ENCODE results near the gene KRTAP10-3. TPM values are rescaled to one million over a fixed set of nuclear protein-coding genes. Genes with fewer than 3 reads are reported as not detected.

The KRTAP10-3 gene
- total RNA-seq, 1 donor from 2014 or later: not detected

GRCh38 chr21:44557491-44558328, 885 bp downstream of the KRTAP10-3 start:
- TF ChIP-seq CTCF (IDR thresholded peaks at IDR 0.05; ENCODE audit: borderline replicate concordance): no peak
- H3K4me1 ChIP-seq: no peaks in the 10 kb centered on the region
- H3K9me3 ChIP-seq (replicated peaks): peaks cover 30% of the 10 kb centered on the region
- no peak for DNase-seq
- H3K27me3 ChIP-seq (ENCODE audit: low read depth): peaks cover 49% of the 10 kb centered on the region
- no peak overlapping the region for H3K27ac ChIP-seq (replicated peaks)
- H3K36me3 ChIP-seq: no peaks in the 10 kb centered on the region
- intact Hi-C loops (cut with micrococcal nuclease): no loop called here
- no peak overlapping the region for H3K4me3 ChIP-seq

DNA sequence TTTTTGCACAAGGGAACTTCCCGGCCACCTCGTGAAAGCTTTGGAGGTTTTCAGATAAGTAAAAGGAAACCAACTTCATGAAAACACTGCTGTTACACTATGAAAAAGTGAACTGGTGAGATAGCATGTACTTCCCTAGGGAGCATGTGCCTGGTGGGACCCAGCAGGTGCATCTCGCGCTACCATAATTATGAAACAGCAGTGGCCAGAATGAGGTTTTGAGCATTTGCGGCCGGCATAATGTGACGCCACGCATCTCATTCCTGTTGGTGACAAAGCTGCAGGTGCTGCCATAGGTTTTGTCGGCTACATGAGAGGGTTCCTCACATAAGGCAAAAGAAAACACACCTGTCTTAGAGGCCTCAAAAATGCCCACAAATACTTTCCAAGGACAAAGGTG, 1.7 kb downstream of the KRTAP10-3 start:
- H3K27ac ChIP-seq (replicated peaks): no peak overlapping the region
- no peak overlapping the region for H3K4me3 ChIP-seq
- TF ChIP-seq CTCF (IDR thresholded peaks at IDR 0.05; ENCODE audit: borderline replicate concordance): no peak
- peaks cover 57% of the 10 kb centered on the region for H3K27me3 ChIP-seq (ENCODE audit: low read depth)
- no peak for DNase-seq
- no peaks in the 10 kb centered on the region for H3K4me1 ChIP-seq
- H3K36me3 ChIP-seq: no peaks in the 10 kb centered on the region
- intact Hi-C loops (cut with micrococcal nuclease): no loop called here
- H3K9me3 ChIP-seq (replicated peaks): peaks cover 22% of the 10 kb centered on the region

- DNase-seq: no peak
- Histone ChIP-seq H3K4me3 (no peak overlapping the region), H3K27me3 (ENCODE audit: low read depth) (peaks cover 70% of the 10 kb centered on the region), H3K27ac (replicated peaks) (no peak overlapping the region), H3K4me1 (no peaks in the 10 kb centered on the region), H3K36me3 (no peaks in the 10 kb centered on the region), H3K9me3 (replicated peaks) (peaks cover 13% of the 10 kb centered on the region)
- intact Hi-C loops (cut with micrococcal nuclease): no loop called here
- TF ChIP-seq CTCF (IDR thresholded peaks at IDR 0.05; ENCODE audit: borderline replicate concordance): no peak
These were observed 3.3 kb downstream of the KRTAP10-3 start for GRCh38 chr21:44555200-44555875.

GRCh38 chr21:44552681-44553080, 5.9 kb downstream of the KRTAP10-3 start:
- no peak for TF ChIP-seq CTCF (IDR thresholded peaks at IDR 0.05; ENCODE audit: borderline replicate concordance)
- H3K36me3 ChIP-seq: no peaks in the 10 kb centered on the region
- no peak for DNase-seq
- H3K27ac ChIP-seq (replicated peaks): no peak overlapping the region
- H3K27me3 ChIP-seq (ENCODE audit: low read depth): peaks cover 89% of the 10 kb centered on the region
- H3K9me3 ChIP-seq (replicated peaks): no peaks in the 10 kb centered on the region
- no peaks in the 10 kb centered on the region for H3K4me1 ChIP-seq
- intact Hi-C loops (cut with micrococcal nuclease): no loop called here
- no peak overlapping the region for H3K4me3 ChIP-seq

DNA sequence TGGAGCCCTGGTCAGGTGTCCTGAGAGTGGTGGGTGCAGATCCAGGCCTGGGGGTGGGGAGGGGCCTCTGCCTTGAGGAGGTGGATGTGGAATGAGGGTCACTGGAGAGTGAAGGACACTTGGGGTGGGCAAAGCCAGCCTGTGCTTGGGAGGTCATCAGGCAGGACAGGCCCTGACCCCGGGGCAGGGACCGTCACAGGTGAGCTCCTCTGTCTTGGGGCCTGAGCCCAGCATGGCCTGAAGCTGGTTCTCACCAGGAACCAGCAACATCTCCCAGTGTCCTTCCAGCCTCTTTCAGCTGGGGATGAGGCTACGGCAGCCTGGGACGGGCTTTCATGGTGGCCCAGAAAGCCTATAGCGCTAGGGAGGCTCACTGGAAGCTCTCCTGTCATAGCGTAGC, 6.5 kb downstream of the KRTAP10-3 start:
- no peak overlapping the region for H3K4me3 ChIP-seq
- intact Hi-C loops (cut with micrococcal nuclease): no loop called here
- peaks cover 89% of the 10 kb centered on the region for H3K27me3 ChIP-seq (ENCODE audit: low read depth)
- H3K27ac ChIP-seq (replicated peaks): no peak overlapping the region
- TF ChIP-seq CTCF (IDR thresholded peaks at IDR 0.05; ENCODE audit: borderline replicate concordance): no peak
- no peaks in the 10 kb centered on the region for H3K36me3 ChIP-seq
- peaks cover 3% of the 10 kb centered on the region for H3K9me3 ChIP-seq (replicated peaks)
- H3K4me1 ChIP-seq: no peaks in the 10 kb centered on the region
- no peak for DNase-seq

All from left ventricle myocardium inferior (tissue), 1 donor.